SH-SY5Y (cell line): ENCODE results near the gene CREB3L2.

Experiments
- GATA2 ChIP-seq: IDR thresholded peaks from 2 replicates; pipeline ENCODE4 v1.6.1; 2011; ENCODE audit warnings: mild to moderate bottlenecking, low read depth, low read length
- GATA3 ChIP-seq: IDR thresholded peaks from 2 replicates; pipeline ENCODE4 v1.6.1; 2011; ENCODE audit warnings: low read depth, mild to moderate bottlenecking, low read length, moderate library complexity

DNA sequence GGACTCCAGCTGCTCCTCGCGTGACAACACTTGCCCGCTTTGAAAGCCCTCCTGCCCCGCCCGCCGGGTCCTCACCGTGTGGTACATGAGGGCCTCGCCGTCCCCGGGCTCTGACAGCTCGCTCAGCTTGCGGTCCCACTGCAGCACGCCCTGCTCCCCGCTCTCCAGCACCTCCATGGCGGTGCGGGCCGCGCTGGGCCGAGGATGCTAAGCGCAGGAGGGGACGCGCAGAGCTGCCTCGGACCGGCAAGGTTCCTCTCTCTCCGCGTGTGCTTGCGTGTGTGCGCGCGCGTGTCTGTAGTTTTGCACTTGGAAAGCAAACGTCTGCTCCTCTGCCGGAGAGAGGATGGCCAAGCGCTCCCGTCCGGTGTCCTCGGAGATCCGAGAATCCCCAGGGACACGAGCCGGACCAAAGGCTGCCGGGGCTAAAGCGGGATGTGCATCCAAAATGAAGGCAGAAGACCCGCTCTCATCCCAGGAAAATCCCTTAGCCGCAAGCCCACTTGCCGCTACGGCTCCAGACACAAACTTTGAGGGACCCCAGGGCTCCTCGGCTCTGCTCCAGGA lies at the start of gene CREB3L2:
- TF ChIP-seq GATA3 (no peak), GATA2 (no peak)
